Measurements from ENCODE around the gene C16orf92.

The C16orf92 gene

GRCh38 chr16:30028438-30029076, 5.6 kb downstream of the C16orf92 start:
- Histone ChIP-seq H3K79me2 (ENCODE audit: insufficient read depth, low read length) (no peaks in the 10 kb centered on the region), H3K36me3 (ENCODE audit: low read length) (no peaks in the 10 kb centered on the region), H4K20me1 (ENCODE audit: low read depth, low read length) (no peaks in the 10 kb centered on the region), H3K9me3 (ENCODE audit: insufficient read depth, low read length) (no peaks in the 10 kb centered on the region), H3F3A (ENCODE audit: insufficient read depth) (no peaks in the 10 kb centered on the region), H3K4me3 (ENCODE audit: insufficient read depth, low read length, poor library complexity, severe bottlenecking) (no peak overlapping the region), H3K4me2 (ENCODE audit: low read depth, low read length, poor library complexity, severe bottlenecking) (no peak overlapping the region), H3K9me2 (replicated peaks; ENCODE audit: insufficient read depth, low read length) (no peaks in the 10 kb centered on the region), H3K27ac (ENCODE audit: low read depth, low read length) (no peak overlapping the region), H3K27me3 (ENCODE audit: low read length) (no peaks in the 10 kb centered on the region), H2AFZ (ENCODE audit: low read depth, low read length, severe bottlenecking) (no peak overlapping the region), H3K9ac (ENCODE audit: low read length) (no peak overlapping the region)
- TF ChIP-seq EZH2phosphoT487 (conservative IDR thresholded peaks at IDR 0.05; ENCODE audit: low read length) (no peak), CTCF (IDR thresholded peaks at IDR 0.05; ENCODE audit: insufficient read depth, low read length, poor library complexity, severe bottlenecking) (no peak)

- no peak overlapping the region for H3K27ac ChIP-seq (ENCODE audit: low read depth, low read length)
Measured at GRCh38 chr16:30030011-30030685, 7.2 kb downstream of the C16orf92 start.

GRCh38 chr16:30030841-30031413, 7.9 kb downstream of the C16orf92 start, which contains the start of gene TLCD3B:
TLCD3B (minus strand) TSS chr16:30031271; CDS start chr16:30030527, 744 bp downstream.
- Histone ChIP-seq H3K9ac (ENCODE audit: low read length) (no peak within 1 kb of the TSS), H4K20me1 (ENCODE audit: low read depth, low read length) (no peaks in the 10 kb centered on the region), H3K4me2 (ENCODE audit: low read depth, low read length, poor library complexity, severe bottlenecking) (no peak within 1 kb of the TSS), H3F3A (ENCODE audit: insufficient read depth) (no peaks in the 10 kb centered on the region), H3K9me3 (ENCODE audit: insufficient read depth, low read length) (no peaks in the 10 kb centered on the region), H3K27me3 (ENCODE audit: low read length) (no peaks in the 10 kb centered on the region), H3K9me2 (replicated peaks; ENCODE audit: insufficient read depth, low read length) (no peaks in the 10 kb centered on the region), H2AFZ (ENCODE audit: low read depth, low read length, severe bottlenecking) (no peak within 1 kb of the TSS), H3K4me3 (ENCODE audit: insufficient read depth, low read length, poor library complexity, severe bottlenecking) (no peak within 1 kb of the TSS), H3K79me2 (ENCODE audit: insufficient read depth, low read length) (no peaks in the 10 kb centered on the region), H3K36me3 (ENCODE audit: low read length) (no peaks in the 10 kb centered on the region), H3K27ac (ENCODE audit: low read depth, low read length) (no peak within 1 kb of the TSS)
- TF ChIP-seq EZH2phosphoT487 (conservative IDR thresholded peaks at IDR 0.05; ENCODE audit: low read length) (no peak), CTCF (IDR thresholded peaks at IDR 0.05; ENCODE audit: insufficient read depth, low read length, poor library complexity, severe bottlenecking) (no peak)

More at GRCh38 chr16:30030011-30030685, 7.2 kb downstream of the C16orf92 start:
- Histone ChIP-seq H3K79me2 (ENCODE audit: insufficient read depth, low read length) (no peaks in the 10 kb centered on the region), H2AFZ (ENCODE audit: low read depth, low read length, severe bottlenecking) (no peak overlapping the region), H3K9me3 (ENCODE audit: insufficient read depth, low read length) (no peaks in the 10 kb centered on the region), H3K4me3 (ENCODE audit: insufficient read depth, low read length, poor library complexity, severe bottlenecking) (no peak overlapping the region), H4K20me1 (ENCODE audit: low read depth, low read length) (no peaks in the 10 kb centered on the region), H3F3A (ENCODE audit: insufficient read depth) (no peaks in the 10 kb centered on the region), H3K9me2 (replicated peaks; ENCODE audit: insufficient read depth, low read length) (no peaks in the 10 kb centered on the region), H3K4me2 (ENCODE audit: low read depth, low read length, poor library complexity, severe bottlenecking) (no peak overlapping the region), H3K36me3 (ENCODE audit: low read length) (no peaks in the 10 kb centered on the region), H3K27me3 (ENCODE audit: low read length) (no peaks in the 10 kb centered on the region), H3K9ac (ENCODE audit: low read length) (no peak overlapping the region)
- TF ChIP-seq EZH2phosphoT487 (conservative IDR thresholded peaks at IDR 0.05; ENCODE audit: low read length) (no peak), CTCF (IDR thresholded peaks at IDR 0.05; ENCODE audit: insufficient read depth, low read length, poor library complexity, severe bottlenecking) (no peak)
